Cardiac fibroblast (primary cell): ENCODE results near the gene SLC2A6.

Experiments
- DNase-seq, 2 donors: peaks; one replicate each; pipeline versions ENCODE4 v3.0.0 to v3.0.0-alpha.2; 2010; ENCODE audit warnings: low read depth in 2 of 2
- H3K4me3 ChIP-seq, 2 donors: replicated peaks in 1 of 2; 1 replicate in 1 of 2; 2 replicates in 1 of 2; pipeline ENCODE4 v1.5.1; 2011; ENCODE audit warnings: low read depth in 2 of 2, low read length in 2 of 2, mild to moderate bottlenecking in 2 of 2, moderate library complexity in 1 of 2
- TF ChIP-seq, protein P1 (sequence below): IDR thresholded peaks from one replicate; pipeline ENCODE4 v1.5.1; 2011; ENCODE audit warnings: low read depth, mild to moderate bottlenecking, low read length, inconsistent platforms

Gene SLC2A6

DNA sequence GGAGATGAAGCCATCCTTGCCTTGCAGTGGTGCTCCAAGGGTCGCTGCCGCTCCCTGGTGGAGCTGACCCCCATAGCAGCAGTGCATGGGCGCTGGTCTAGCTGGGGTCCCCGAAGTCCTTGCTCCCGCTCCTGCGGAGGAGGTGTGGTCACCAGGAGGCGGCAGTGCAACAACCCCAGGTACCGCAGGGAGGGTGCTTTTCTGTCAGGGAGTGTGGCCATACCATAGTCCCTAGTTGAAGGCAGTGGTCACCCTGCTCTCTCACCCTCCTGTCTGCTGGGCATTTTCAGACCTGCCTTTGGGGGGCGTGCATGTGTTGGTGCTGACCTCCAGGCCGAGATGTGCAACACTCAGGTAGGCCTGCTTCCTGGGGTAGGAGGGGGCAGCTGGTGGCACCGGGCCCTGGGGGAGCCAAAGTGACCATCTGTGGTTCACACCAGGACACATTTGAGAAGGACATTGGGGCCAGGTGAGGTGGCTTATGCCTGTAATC lies 45.5 kb downstream of the SLC2A6 start:
- no peak overlapping the region for H3K4me3 ChIP-seq
- DNase-seq: no peak
- TF ChIP-seq, protein P1, sequence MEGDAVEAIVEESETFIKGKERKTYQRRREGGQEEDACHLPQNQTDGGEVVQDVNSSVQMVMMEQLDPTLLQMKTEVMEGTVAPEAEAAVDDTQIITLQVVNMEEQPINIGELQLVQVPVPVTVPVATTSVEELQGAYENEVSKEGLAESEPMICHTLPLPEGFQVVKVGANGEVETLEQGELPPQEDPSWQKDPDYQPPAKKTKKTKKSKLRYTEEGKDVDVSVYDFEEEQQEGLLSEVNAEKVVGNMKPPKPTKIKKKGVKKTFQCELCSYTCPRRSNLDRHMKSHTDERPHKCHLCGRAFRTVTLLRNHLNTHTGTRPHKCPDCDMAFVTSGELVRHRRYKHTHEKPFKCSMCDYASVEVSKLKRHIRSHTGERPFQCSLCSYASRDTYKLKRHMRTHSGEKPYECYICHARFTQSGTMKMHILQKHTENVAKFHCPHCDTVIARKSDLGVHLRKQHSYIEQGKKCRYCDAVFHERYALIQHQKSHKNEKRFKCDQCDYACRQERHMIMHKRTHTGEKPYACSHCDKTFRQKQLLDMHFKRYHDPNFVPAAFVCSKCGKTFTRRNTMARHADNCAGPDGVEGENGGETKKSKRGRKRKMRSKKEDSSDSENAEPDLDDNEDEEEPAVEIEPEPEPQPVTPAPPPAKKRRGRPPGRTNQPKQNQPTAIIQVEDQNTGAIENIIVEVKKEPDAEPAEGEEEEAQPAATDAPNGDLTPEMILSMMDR: no peak

DNA sequence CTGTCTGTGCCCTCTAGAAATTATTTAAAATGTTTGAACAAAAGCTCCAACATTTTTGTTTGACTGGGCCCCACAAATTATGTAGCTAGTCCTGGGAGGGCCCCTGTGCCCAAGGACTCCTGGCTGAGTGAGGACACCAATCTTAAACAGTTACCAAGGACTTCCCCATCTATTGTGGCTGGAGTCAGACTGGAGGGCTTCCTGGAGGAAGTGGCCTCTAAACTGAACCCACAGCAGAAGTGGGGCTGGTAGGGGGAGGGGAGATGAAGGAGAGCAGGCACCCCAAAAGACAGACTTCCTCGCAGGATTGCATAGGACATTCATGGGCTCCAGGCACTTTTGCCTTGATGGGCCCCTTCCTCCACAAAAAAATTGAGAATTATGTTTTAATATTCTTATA lies 48.7 kb downstream of the SLC2A6 start:
- no peak for DNase-seq
- H3K4me3 ChIP-seq: no peak overlapping the region
- TF ChIP-seq, protein P1: no peak

DNA sequence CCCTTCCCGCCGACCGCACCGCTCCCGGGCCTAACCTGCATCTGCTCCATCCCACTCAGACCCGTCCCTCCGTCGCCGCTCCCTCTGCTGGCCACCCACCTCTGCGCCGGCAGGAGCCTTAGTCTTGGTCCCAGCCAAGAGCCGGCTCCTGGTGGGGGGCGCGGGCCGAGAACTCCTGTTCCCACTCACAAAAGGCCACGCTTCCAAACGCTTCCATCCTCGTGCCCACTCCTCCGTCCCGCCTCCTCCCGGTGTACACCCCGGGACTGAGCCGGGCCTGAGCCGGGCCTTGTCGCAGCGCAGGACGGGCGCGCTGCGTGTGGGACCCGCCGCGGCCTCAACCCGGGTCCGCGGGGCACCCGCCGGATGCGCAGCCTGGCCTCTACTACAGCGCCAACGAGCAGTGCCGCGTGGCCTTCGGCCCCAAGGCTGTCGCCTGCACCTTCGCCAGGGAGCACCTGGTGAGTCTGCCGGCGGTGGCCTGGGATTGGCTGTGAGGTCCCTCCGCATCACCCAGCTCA lies 49.2 kb downstream of the SLC2A6 start:
- peak; percentile 9 to 26 for DNase-seq
- TF ChIP-seq, protein P1: peak; percentile 49
- H3K4me3 ChIP-seq: no peak overlapping the region

DNA sequence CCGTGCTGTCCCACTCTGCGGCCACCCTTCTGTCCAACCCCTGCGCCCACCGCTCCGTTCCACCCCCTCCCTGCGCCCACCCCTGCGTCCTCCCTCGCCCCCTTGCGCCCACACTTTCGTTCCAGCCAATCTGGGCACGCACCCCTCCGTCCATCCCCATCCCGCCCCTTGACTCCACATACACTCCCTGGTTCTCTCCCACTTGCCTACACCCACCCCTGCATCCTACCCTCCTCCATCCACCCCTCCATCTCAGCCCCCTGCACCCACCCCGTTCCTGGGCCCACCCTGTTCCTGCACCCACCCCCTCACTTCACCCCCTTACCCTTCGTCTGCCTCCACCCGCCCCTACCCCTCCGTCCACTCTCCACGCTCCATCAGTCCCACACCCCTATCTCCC lies 49.7 kb downstream of the SLC2A6 start:
- DNase-seq: no peak
- TF ChIP-seq, protein P1: no peak
- no peak overlapping the region for H3K4me3 ChIP-seq

DNA sequence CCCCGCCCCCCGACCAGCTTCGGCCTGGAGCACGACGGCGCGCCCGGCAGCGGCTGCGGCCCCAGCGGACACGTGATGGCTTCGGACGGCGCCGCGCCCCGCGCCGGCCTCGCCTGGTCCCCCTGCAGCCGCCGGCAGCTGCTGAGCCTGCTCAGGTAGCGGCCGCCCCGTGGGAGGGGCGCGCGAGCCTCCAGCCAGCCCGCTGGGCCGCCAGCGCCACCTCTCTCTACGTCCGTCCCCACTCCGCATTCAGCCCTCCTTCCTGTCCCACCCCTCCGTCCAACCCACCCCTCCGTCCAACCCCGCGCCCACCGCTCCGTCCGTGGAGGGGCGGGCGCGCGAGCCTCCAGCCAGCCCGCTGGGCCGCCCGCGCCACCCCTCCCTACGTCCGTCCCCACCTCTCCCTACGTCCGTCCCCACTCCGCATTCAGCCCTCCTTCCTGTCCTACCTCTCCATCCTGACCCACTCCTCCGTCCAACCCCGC lies 50.2 kb downstream of the SLC2A6 start:
- peak in 1 of 2 donors; percentile 6 for DNase-seq
- TF ChIP-seq, protein P1: no peak

DNA sequence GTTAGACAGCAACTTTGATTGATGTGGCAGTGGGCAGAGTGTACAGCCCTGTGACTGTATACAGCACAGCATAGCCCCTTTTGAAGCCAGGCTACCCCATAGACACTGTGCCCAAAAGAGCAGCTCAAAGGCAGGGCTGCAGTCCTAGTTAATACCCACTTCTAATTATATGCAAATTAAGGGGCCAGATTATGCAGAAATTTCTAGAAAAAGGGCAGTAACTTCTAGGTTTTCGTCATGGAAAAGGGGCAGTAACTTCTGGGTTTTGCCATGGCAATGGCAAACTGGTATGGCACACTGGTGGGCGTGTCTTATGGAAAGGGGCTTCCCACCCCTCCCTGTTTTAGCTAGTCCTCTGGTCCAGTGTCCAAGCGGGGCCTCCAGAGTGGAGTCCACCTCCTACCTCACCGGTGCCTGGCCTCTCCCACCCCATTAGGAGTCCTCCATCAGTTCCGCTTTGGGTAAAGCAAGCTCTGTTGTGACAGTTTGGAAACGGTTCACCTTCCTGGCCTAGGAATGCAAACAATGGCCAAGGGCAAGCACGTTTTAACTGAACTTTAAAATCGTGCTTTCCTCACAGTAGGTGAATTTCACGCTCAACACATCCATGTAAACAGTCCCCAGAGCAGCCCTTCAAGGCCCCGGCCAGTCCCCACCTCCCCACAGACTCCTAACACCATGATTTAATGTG lies 51.1 kb downstream of the SLC2A6 start:
- H3K4me3 ChIP-seq: peak overlapping the region in 1 of 2 donors; percentile 29

More for the DNA sequence above, 50.2 kb downstream of the SLC2A6 start:
- peak overlapping the region in 1 of 2 donors; percentile 13 for H3K4me3 ChIP-seq

More for the DNA sequence above, 51.1 kb downstream of the SLC2A6 start:
- no peak for DNase-seq
- TF ChIP-seq, protein P1: no peak
